ENCODE data around the gene RAB11FIP4.

RAB11FIP4 gene

DNA sequence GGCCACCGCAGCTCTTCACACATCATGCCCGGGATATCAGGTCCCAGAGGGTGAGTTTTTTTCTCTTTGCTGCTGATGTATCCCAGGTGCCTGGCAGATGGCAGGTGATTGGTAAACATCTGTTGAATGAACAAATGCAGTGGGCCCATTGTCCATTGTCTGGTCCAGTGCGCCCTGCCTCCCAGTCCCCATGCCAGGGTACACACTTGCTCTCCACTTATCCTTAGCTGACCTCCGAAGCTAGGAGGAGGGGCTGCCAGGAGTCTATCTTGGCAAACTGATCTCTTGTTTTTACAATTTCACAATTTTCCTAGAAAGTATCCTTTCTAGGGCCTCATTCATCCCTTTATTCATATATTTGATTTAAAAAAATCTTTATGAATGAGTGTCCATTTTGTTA lies 196.0 kb downstream of the RAB11FIP4 start:
- no peak for DNase-seq (ENCODE audit: low read depth in 2 of 2)
